ENCODE results near the gene IL12B. TPM values are rescaled to one million over a fixed set of nuclear protein-coding genes. Genes with fewer than 3 reads are reported as not detected.

Gene IL12B
- total RNA-seq, 1 donor from 2014 or later: not detected

DNA sequence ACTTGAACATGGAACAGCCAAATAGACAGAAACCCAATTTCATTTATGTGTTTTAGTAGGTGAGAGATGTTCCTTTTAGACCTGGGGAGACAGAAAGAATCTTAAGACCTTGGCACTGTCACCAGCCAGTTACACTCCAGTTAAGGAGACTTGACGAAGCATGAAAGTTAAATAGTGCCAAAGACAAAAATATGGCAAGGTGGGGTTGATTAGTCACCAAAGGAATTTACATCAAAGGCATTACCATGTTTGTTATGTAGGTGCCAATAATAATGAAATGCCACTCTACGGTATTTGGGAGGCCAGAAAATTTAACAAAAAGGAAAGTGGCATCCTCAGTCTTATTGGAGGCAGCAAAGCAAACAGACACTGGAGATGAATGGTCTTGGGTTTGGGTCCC is 9.2 kb upstream of the IL12B start:
- TF ChIP-seq, protein P1, sequence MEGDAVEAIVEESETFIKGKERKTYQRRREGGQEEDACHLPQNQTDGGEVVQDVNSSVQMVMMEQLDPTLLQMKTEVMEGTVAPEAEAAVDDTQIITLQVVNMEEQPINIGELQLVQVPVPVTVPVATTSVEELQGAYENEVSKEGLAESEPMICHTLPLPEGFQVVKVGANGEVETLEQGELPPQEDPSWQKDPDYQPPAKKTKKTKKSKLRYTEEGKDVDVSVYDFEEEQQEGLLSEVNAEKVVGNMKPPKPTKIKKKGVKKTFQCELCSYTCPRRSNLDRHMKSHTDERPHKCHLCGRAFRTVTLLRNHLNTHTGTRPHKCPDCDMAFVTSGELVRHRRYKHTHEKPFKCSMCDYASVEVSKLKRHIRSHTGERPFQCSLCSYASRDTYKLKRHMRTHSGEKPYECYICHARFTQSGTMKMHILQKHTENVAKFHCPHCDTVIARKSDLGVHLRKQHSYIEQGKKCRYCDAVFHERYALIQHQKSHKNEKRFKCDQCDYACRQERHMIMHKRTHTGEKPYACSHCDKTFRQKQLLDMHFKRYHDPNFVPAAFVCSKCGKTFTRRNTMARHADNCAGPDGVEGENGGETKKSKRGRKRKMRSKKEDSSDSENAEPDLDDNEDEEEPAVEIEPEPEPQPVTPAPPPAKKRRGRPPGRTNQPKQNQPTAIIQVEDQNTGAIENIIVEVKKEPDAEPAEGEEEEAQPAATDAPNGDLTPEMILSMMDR (conservative IDR thresholded peaks at IDR 0.05; ENCODE audit: low read depth, low read length): no peak
- DNase-seq (ENCODE audit: low read depth): no peak

DNA sequence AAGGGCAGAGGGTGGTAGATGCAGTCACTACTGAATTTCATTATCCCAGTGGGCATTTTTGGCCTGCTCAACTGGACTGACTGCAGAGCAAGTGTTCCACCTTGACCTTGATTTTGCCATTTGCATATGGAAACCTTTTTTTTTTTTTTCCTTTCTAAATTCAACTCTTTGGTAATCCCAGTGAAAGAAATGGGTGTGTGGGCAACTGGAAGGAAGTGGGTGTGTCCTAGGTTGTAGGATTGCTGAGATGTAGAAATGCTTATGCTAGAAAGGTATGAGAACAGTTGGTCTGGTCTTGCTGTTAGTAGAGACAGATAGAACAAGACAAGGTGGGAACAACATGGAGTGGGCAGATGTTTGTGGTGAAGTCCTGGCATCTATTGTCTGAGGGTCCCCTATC is 7.8 kb upstream of the IL12B start:
- no peak for DNase-seq (ENCODE audit: low read depth)
- H3K4me3 ChIP-seq (ENCODE audit: low read depth, low read length): no peak overlapping the region

More for the DNA sequence above, 9.2 kb upstream of the IL12B start:
- H3K4me3 ChIP-seq (ENCODE audit: low read depth, low read length): no peak overlapping the region

DNA sequence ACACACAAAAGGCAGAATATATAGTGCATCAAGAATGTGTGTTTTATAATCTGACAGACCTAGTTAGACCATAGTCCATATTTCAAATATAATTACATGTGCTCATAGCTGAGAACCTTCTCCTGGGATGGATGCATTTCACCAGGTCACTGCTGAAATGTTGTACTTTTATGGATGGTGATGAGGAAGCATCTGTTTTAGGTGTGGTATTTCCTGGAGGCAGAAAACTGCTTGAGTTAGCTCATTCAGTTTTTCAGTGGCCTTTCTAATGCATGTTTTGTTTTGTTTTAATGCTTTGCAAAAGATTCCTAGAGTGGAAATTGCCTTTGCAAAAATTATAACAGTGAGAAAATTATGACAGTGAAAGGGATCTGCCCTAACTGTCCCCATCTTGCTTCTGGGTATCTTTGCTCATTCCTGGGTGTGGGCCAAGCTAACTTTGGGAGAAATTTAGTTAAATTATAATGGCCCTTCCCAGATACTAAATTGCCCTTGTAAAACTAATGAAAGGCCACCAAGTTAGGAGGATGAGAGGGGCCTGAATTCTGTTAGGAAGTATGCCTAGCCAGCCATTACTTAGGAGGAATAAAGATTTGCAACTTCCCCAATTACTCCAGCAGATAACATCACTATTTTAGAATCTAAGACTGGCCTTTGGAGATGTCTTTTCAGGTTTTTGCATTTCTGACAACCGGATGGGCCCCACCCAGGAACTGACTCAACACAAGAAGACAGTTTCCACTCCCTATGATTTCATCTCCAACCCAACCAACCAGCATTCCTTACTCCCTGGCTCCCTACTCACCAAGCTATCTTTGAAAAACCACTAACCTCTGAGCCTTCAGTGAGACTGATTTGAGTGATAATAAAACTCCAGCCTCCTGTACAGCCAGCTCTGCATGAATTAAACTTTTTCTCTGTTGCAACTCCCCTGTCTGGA is 7.0 kb upstream of the IL12B start:
- TF ChIP-seq, protein P1 (conservative IDR thresholded peaks at IDR 0.05; ENCODE audit: low read depth, low read length): no peak
- H3K4me3 ChIP-seq (ENCODE audit: low read depth, low read length): no peak overlapping the region
- DNase-seq (ENCODE audit: low read depth): no peak

More for the DNA sequence above, 7.8 kb upstream of the IL12B start:
- TF ChIP-seq, protein P1 (conservative IDR thresholded peaks at IDR 0.05; ENCODE audit: low read depth, low read length): no peak

DNA sequence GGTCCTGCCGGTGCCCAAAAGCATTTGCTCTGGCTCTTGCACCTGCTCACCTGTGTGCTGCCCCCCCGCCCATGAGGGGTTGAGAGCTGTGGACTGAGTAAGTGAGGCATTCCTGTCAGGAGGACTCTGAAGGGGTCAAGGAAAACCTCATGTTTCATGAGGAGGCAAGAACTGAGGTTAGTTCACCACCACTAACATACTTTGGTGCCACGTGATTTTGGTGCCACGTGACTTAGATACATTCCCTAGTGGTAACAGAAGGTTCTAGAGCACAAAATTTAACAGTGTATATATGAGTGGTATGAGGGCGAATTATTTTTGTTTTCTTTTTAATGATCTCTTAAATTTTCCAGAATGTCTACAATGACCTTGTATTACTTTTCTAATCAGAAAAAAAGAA is 6.3 kb upstream of the IL12B start:
- no peak overlapping the region for H3K4me3 ChIP-seq (ENCODE audit: low read depth, low read length)
- TF ChIP-seq, protein P1 (conservative IDR thresholded peaks at IDR 0.05; ENCODE audit: low read depth, low read length): no peak
- no peak for DNase-seq (ENCODE audit: low read depth)

- no peak for DNase-seq (ENCODE audit: low read depth)
- no peak overlapping the region for H3K4me3 ChIP-seq (ENCODE audit: low read depth, low read length)
Measured at GRCh38 chr5:159333545-159333925, 3.2 kb upstream of the IL12B start.

DNA sequence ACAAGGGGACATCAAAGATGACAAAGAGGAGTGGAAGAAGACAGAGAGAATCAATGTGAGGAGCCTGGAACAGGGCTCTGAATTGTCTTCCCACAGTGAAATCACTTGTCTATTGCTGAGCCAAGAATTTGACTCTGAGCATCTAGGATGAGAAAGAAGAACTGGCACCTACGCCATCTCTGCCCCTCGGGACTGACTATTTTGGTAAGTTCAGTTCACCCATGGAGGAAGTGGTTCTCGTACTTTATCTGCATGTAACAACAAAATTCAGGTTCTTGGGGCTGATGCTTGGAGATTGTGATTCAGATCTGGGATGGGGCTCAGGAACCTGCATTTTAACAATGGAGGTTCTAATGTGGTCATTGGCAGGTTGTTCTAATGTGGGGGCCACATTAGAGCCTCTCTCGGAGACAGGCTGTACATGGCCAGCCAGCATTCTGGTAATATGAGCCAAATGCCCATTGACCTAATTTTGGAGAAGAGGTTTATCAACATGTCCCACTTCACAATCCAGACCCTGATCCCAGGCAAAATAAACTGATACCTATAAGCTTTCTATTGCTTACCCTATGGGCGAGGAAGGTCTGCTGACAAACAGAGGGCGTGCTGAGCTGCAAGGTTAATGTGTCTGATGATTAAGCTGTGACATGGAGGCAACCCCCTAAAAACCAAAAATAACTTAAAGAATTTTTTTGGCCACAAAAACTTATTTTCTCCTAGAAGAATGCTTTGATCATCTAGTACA is 2.7 kb upstream of the IL12B start:
- TF ChIP-seq, protein P1 (conservative IDR thresholded peaks at IDR 0.05; ENCODE audit: low read depth, low read length): no peak
- no peak overlapping the region for H3K4me3 ChIP-seq (ENCODE audit: low read depth, low read length)
- DNase-seq (ENCODE audit: low read depth): no peak

More at GRCh38 chr5:159333545-159333925, 3.2 kb upstream of the IL12B start:
- TF ChIP-seq, protein P1 (conservative IDR thresholded peaks at IDR 0.05; ENCODE audit: low read depth, low read length): no peak

All from epithelial cell of proximal tubule (primary cell).